ENCODE measurements around the gene JPH3. TPM values are rescaled to one million over a fixed set of nuclear protein-coding genes. Genes with fewer than 3 reads are reported as not detected.

Gene JPH3
- total RNA-seq, 1 experiment from 2014 or later, result 32.7 TPM

DNA sequence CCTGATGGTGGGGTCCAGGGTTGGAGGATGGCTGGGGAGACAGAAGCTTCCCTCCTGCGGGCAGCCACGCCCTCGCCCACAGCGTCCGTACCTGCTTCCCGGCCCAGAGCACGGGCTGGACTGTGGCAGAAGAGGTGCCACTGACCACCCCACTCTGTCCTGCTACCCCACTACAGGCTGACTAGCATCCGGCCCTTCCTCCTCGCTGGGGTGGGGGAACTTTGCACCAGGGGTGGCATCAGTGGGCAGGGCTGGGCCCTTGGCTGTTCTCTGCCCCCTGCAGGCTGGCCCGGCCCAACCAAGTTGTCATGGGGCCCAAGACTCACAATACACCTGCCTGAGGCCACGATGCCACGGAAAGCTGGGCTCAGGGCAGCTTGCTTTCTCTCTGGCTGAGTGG lies 90.4 kb downstream of the JPH3 start:
- Histone ChIP-seq H3K9me3 (ENCODE audit: control insufficient read depth, low read depth, low read length) (no peaks in the 10 kb centered on the region), H3K23me2 (ENCODE audit: insufficient read length, low read depth, low read length, poor library complexity, severe bottlenecking) (no peaks in the 10 kb centered on the region), H2BK120ac (ENCODE audit: low read depth, low read length, poor library complexity, severe bottlenecking) (no peak overlapping the region), H4K8ac (replicated peaks; ENCODE audit: insufficient read length, low read depth, low read length) (no peak overlapping the region), H3K9ac (ENCODE audit: extremely low read depth, insufficient read length, low read length) (no peak overlapping the region), H3K27me3 (ENCODE audit: insufficient read depth, low read length) (no peaks in the 10 kb centered on the region), H2BK12ac (ENCODE audit: insufficient read length, low read depth, low read length) (no peak overlapping the region), H3K27ac (ENCODE audit: insufficient read length, low read depth, low read length) (no peak overlapping the region), H3K23ac (ENCODE audit: insufficient read length, low read depth, low read length) (no peak overlapping the region), H3K4ac (ENCODE audit: low read depth, low read length) (no peak overlapping the region), H2BK5ac (ENCODE audit: insufficient read length, low read length) (no peak overlapping the region), H3K79me1 (ENCODE audit: insufficient read depth, low read depth, low read length, poor library complexity, severe bottlenecking) (no peaks in the 10 kb centered on the region), H4K20me1 (ENCODE audit: control insufficient read depth, insufficient read depth, insufficient read length) (no peaks in the 10 kb centered on the region), H3K14ac (ENCODE audit: insufficient read depth, low read length) (no peak overlapping the region), H2AFZ (ENCODE audit: low read length) (no peak overlapping the region), H3K56ac (ENCODE audit: insufficient read length, low read depth, low read length) (no peak overlapping the region), H2BK20ac (ENCODE audit: low read depth, low read length, poor library complexity, severe bottlenecking) (no peak overlapping the region), H4K91ac (ENCODE audit: insufficient read length, low read depth, low read length) (no peak overlapping the region), H3K18ac (ENCODE audit: insufficient read length, low read depth, low read length) (no peak overlapping the region), H3K79me2 (ENCODE audit: insufficient read depth, low read length) (no peaks in the 10 kb centered on the region), H2BK15ac (ENCODE audit: low read depth, low read length) (no peak overlapping the region), H4K5ac (ENCODE audit: insufficient read length, low read depth, low read length) (no peak overlapping the region), H3T11ph (ENCODE audit: low read length) (no peak overlapping the region), H3K4me1 (ENCODE audit: insufficient read depth, low read length) (no peaks in the 10 kb centered on the region), H3K4me2 (ENCODE audit: insufficient read depth, insufficient read length, low read length) (no peak overlapping the region), H2AK5ac (ENCODE audit: insufficient read length, low read length) (no peak overlapping the region)
- no peak overlapping the region for H3K27ac Mint-ChIP-seq
- no CpG with 5 or more reads among the region's 12 CpGs for WGBS (ENCODE audit: extremely low coverage, insufficient read length, low lambda C conversion rate)
- TF ChIP-seq, protein P1, sequence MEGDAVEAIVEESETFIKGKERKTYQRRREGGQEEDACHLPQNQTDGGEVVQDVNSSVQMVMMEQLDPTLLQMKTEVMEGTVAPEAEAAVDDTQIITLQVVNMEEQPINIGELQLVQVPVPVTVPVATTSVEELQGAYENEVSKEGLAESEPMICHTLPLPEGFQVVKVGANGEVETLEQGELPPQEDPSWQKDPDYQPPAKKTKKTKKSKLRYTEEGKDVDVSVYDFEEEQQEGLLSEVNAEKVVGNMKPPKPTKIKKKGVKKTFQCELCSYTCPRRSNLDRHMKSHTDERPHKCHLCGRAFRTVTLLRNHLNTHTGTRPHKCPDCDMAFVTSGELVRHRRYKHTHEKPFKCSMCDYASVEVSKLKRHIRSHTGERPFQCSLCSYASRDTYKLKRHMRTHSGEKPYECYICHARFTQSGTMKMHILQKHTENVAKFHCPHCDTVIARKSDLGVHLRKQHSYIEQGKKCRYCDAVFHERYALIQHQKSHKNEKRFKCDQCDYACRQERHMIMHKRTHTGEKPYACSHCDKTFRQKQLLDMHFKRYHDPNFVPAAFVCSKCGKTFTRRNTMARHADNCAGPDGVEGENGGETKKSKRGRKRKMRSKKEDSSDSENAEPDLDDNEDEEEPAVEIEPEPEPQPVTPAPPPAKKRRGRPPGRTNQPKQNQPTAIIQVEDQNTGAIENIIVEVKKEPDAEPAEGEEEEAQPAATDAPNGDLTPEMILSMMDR (conservative IDR thresholded peaks at IDR 0.05), result peak; percentile 19; the same call in 1 of the 3 replicates
- H3K4me3 Mint-ChIP-seq, result no peak overlapping the region
- no peaks in the 10 kb centered on the region for H3K9me3 Mint-ChIP-seq
- H3K27me3 Mint-ChIP-seq (ENCODE audit: low read depth), result peaks cover 1% of the 10 kb centered on the region; the same call in 1 of the 2 replicates
- H3K4me1 Mint-ChIP-seq, result peaks cover 0 to 3% of the 10 kb centered on the region in 2 experiments; a peak in 2 of 4 replicates
- H3K36me3 Mint-ChIP-seq (ENCODE audit: insufficient read depth in 1 of 3, low read depth in 3 of 3), result peaks cover 6 to 31% (median 30%) of the 10 kb centered on the region in 3 experiments; a peak in 6 of 7 replicates
- DNase-seq, result no peak

All from H9 (cell line).